NCI-H128 (cell line): ENCODE results near the gene ELL2.

Experiments
- DNase-seq: peaks from one replicate; lab custom pipeline; 2025; ENCODE audit not compliant: unreplicated experiment; lab: John Stamatoyannopoulos, UW

The ELL2 gene

DNA sequence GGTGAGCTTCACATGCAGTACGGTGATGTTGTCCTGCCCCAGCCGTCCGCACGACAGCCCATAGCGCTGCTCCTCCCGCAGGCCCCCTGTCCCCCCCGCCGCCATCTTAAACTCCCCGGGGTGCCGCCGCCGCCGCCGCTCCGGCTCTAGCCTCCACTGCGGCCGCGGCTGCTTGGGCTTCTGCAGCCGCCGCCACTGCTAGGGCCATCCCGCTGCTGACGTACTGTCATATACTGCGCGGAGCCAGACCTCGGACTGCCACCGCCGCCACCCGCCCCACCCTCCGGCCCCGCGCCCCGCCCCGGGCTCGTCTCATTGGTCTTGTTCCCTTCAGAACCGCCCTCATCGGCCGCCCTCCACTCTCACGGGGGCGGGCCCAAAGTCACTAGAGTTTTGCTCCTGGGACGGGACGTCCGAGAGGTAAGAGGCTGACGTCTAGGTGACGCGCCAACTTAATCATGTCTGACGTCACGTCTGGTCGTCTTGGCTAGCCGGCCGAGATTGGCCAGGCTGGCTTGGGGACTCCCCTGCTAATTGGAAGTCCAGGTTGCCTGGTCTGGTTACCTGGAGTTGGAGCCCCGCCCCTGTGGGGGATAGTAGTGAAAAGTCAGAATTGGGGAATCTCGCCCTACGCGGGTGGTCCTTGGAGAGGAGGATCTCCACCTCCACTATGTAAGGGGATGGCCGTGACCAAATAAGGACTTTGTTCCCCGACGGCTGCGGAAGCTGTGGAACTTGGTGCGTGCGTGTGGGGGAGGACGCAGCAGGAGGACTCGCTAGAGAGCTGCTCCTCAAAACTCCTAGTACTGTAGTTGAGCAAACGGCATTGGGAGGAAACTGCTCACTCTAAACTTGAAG, at the start of gene ELL2:
ELL2 (minus strand) TSS at position 235 of the 858 bp plus-strand sequence; CDS start at position 105, 130 bp downstream.
- DNase-seq = peak; percentile 14

GRCh38 chr5:96008987-96009647, 47.5 kb upstream of the ELL2 start:
- DNase-seq = no peak

GRCh38 chr5:96008487-96008886, 46.8 kb upstream of the ELL2 start:
- DNase-seq = no peak

- DNase-seq = no peak
Observed at GRCh38 chr5:96007051-96007450, 45.4 kb upstream of the ELL2 start.

GRCh38 chr5:96006291-96006690, 44.6 kb upstream of the ELL2 start:
- DNase-seq = no peak

- DNase-seq = no peak
Observed at GRCh38 chr5:96004754-96005153, 43.1 kb upstream of the ELL2 start.

DNA sequence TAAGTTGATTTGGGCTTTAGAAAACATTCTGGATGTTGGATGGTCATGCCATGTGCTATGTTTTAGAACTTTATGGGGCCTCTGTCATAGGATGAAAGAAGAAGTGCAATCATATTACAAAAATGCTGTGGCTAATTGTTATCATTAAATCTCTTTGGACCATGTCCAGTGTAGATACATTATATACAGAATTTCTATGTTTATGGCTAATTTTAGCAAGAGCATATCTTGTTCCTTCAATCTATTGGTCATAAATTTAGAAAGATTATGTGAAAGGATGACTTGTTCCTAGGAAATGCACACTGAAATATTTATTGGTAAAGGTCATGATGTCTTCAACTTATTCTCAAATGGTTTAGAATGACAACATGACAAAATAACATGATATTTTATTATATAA, 42.4 kb upstream of the ELL2 start:
- no peak for DNase-seq

DNA sequence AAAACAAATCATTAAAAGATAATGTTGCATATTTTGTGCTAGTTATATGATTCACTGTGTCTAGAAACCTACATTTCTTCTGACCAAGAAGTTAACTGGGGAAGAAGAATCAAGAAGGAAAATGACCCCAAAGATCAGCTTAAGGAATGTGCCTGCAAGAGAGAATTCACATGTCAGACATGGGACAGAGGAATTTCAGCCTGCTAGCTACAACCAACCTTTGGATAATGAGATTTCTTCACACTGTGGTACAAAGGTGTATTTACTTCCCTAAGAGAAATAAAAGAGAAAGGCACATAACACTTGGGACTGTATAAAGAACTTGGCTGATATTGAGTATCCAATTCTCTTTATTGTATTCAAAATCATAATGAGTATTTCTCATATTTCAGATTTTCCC, 39.6 kb upstream of the ELL2 start:
- no peak for DNase-seq

DNA sequence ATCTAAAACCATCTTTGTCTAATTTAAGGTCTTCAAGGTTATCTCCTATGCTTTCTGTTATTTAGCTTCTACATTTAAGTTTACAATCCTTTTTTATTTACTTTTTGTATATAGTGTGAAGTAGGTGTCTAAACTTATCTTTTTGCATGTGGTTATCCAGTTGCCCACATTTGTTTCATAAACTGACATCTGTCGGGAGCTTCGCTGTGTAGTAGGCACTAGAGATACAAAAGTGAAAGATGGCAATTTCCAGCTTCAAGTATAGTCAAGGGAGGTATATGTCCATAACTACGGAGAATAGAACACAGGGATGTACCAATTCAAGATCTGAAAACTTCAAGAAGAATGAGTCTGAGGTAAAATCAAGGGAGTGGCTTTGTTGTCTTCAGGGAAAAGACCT, 38.7 kb upstream of the ELL2 start:
- DNase-seq = no peak

GRCh38 chr5:95996904-95997723, 35.5 kb upstream of the ELL2 start:
- no peak for DNase-seq

DNA sequence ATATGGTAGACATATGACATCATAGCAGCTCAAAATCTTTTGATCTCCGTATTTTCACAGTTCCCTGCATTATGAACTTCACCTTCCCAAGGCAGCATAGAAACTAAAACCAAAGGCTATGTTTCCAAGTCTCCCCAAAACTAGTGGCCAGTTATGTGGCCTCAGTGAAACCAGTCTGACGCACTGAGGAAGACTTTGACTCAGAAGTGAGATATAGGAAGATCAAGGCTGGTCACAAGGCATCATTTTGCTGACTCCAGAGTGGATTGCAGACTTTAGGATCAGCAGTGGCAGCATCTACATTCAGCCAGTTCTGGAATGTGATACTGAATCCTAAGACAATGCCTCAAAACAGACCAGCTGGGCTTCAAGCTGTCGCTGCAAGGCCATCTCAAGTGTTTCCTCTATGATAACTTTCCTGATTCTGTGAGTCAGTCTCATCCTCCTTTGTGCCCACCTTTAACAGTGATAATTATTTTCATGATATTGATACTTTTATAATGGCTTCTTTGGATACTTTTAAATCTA, 34.4 kb upstream of the ELL2 start:
- DNase-seq = no peak

DNA sequence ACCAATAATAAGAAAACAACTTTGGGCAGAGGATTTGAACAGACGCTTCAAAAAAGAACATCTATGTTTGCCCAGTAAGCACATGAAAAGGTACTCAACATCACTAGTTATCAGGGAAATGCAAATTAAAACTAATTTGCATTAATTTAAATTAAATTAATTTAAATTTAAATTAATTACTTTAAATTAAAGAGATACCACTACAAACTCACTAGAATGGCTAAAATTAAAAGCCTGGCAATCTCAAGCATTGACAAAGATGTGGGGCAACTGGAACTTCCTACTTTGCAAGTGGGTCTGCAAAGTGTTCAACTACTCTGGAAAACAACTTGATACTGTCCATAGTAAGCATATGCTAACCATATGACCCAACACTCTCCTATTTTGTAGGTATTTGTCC, 32.1 kb upstream of the ELL2 start:
- no peak for DNase-seq

GRCh38 chr5:95993266-95993665, 31.6 kb upstream of the ELL2 start:
- DNase-seq = no peak

DNA sequence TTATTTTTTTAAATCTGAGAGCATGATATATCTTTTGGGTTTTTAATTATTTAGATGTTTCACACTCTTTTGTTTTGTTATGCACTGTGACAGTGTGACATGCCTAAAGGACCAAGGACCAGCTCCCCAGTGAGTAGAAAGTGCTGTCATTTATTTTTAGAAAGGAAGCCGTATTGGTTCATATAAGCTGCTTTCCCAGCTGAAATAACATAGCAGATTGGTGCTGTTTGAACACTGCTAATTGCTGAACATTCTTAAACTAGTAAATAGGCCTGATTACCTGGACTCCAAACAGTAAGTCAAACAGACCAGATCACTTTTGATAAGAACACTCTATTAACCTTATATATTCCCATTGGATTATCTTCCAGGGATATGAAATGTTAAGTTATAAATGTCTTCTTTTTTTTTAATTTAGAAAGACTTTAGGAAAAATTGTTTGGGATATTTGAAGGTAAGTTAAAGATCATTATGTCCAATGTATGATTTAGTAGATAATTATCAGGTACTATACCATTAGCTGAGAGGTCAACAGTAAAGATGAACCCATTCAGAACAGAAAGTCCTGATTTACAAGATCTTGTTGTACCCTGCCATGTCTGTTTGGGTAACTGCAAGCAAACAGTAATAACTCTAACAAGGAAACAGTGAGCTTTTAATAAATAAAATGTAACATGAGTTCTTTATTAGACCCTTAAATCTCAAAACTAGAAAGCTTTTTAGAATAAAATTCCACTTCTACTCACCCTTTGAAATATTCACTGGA, 27.8 kb upstream of the ELL2 start:
- no peak for DNase-seq

- no peak for DNase-seq
Observed at GRCh38 chr5:95988877-95989276, 27.2 kb upstream of the ELL2 start.

GRCh38 chr5:95988094-95988493, 26.4 kb upstream of the ELL2 start:
- no peak for DNase-seq

- no peak for DNase-seq
Observed at GRCh38 chr5:95986937-95987520, 25.4 kb upstream of the ELL2 start.

- no peak for DNase-seq
Observed at GRCh38 chr5:95986001-95986400, 24.4 kb upstream of the ELL2 start.

- DNase-seq = no peak
Observed at GRCh38 chr5:95985249-95985648, 23.6 kb upstream of the ELL2 start.

DNA sequence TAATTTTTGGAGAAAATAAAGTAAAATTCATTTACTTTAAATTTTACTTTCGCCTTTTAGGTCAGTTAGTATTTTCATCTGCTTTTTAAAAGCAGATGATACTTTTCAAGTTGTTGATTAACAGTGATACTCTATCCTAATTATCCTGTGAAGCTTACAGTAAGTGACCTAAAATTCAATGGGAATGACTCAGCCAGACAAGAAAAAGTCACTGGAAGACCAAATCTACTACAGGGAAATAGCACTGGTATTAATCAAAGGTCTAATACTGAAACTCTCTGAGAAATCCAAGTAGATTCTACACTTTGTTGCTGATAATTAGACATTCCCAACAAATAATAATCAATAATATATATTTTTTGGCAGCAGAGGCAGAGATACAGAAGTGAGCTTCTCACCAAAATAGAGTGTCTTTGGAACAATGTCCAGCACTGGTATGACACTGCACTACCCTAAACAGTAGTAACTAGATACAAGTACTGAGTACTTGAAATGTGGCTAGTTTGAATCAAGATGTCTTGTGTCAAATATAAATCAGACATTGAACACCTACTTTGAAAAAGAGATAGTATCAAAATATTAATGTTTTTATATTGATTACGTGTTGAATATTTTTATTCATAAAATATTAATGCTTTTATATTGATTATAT, 22.8 kb upstream of the ELL2 start:
- no peak for DNase-seq
